SK-N-SH (cell line): Measurements from ENCODE around the gene FCHSD2.

Experiments
- CTCF ChIP-seq: fragments of 200-600 bp; sonication (generic); IDR thresholded peaks from 2 replicates; pipeline ENCODE4 v1.6.1; 2017; ENCODE audit warnings: antibody characterized with exemption, mild to moderate bottlenecking, moderate library complexity
- EZH2phosphoT487 ChIP-seq: fragments of 200-600 bp; sonication (generic); IDR thresholded peaks from 2 replicates; pipeline ENCODE4 v1.6.1; 2017; ENCODE audit warnings: low read depth, mixed run types, mild to moderate bottlenecking, antibody characterized with exemption, moderate library complexity, borderline replicate concordance
- GABPA ChIP-seq: IDR thresholded peaks from 2 replicates; pipeline ENCODE4 v1.4.0; 2012; ENCODE audit warnings: low read depth, mild to moderate bottlenecking
- GATA2 ChIP-seq: sonication (generic); formaldehyde crosslinking; IDR thresholded peaks from 2 replicates; pipeline ENCODE4 v1.5.0; 2020; ENCODE audit warnings: mild to moderate bottlenecking, missing genetic modification reagents
- JUND ChIP-seq: IDR thresholded peaks from 2 replicates; pipeline ENCODE4 v1.4.0; 2012
- MAX ChIP-seq: IDR thresholded peaks from 2 replicates; pipeline ENCODE4 v1.4.0; 2012; ENCODE audit warnings: low read depth
- SIN3A ChIP-seq: IDR thresholded peaks from 2 replicates; pipeline ENCODE4 v1.6.1; 2012; ENCODE audit warnings: low read depth, mild to moderate bottlenecking, low read length, moderate library complexity, borderline replicate concordance
- TCF12 ChIP-seq: IDR thresholded peaks from 2 replicates; pipeline ENCODE4 v1.4.0; 2012
- TF ChIP-seq, protein P1 (sequence below): fragments of 150-350 bp; IDR thresholded peaks from 2 replicates; pipeline ENCODE4 v1.6.1; 2017; ENCODE audit warnings: antibody characterized with exemption, low read length, low read depth, borderline replicate concordance
- TF ChIP-seq, protein P2 (sequence below): IDR thresholded peaks from 2 replicates; pipeline ENCODE4 v1.6.1; 2012; ENCODE audit warnings: mild to moderate bottlenecking, low read depth, low read length, moderate library complexity

GRCh38 chr11:72842126-72842525 is 300.0 kb downstream of the FCHSD2 start:
- TF ChIP-seq EZH2phosphoT487, result no peak
- no peak for TF ChIP-seq CTCF
- no peak for TF ChIP-seq MAX
- TF ChIP-seq, protein P1, sequence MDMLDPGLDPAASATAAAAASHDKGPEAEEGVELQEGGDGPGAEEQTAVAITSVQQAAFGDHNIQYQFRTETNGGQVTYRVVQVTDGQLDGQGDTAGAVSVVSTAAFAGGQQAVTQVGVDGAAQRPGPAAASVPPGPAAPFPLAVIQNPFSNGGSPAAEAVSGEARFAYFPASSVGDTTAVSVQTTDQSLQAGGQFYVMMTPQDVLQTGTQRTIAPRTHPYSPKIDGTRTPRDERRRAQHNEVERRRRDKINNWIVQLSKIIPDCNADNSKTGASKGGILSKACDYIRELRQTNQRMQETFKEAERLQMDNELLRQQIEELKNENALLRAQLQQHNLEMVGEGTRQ, result no peak
- TF ChIP-seq JUND, result no peak
- TF ChIP-seq, protein P2, sequence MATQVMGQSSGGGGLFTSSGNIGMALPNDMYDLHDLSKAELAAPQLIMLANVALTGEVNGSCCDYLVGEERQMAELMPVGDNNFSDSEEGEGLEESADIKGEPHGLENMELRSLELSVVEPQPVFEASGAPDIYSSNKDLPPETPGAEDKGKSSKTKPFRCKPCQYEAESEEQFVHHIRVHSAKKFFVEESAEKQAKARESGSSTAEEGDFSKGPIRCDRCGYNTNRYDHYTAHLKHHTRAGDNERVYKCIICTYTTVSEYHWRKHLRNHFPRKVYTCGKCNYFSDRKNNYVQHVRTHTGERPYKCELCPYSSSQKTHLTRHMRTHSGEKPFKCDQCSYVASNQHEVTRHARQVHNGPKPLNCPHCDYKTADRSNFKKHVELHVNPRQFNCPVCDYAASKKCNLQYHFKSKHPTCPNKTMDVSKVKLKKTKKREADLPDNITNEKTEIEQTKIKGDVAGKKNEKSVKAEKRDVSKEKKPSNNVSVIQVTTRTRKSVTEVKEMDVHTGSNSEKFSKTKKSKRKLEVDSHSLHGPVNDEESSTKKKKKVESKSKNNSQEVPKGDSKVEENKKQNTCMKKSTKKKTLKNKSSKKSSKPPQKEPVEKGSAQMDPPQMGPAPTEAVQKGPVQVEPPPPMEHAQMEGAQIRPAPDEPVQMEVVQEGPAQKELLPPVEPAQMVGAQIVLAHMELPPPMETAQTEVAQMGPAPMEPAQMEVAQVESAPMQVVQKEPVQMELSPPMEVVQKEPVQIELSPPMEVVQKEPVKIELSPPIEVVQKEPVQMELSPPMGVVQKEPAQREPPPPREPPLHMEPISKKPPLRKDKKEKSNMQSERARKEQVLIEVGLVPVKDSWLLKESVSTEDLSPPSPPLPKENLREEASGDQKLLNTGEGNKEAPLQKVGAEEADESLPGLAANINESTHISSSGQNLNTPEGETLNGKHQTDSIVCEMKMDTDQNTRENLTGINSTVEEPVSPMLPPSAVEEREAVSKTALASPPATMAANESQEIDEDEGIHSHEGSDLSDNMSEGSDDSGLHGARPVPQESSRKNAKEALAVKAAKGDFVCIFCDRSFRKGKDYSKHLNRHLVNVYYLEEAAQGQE, result no peak
- no peak for TF ChIP-seq GABPA
- TF ChIP-seq TCF12, result no peak
- no peak for TF ChIP-seq SIN3A
- no peak for TF ChIP-seq GATA2 (CRISPR knock-in tag)
